SK-N-MC (cell line): Measurements from ENCODE around the gene VPS13A.

Experiments used
- EZH2 ChIP-seq: fragments of 200-600 bp; sonication (generic); IDR thresholded peaks from one replicate; pipeline ENCODE4 v1.6.1; 2017; ENCODE audit warnings: antibody characterized with exemption
- POLR2AphosphoS5 ChIP-seq: IDR thresholded peaks from 2 replicates; pipeline ENCODE4 v1.6.1; 2012; ENCODE audit warnings: mild to moderate bottlenecking, low read depth, low read length, borderline replicate concordance

GRCh38 chr9:77237896-77238295, 60.6 kb downstream of the VPS13A start:
- TF ChIP-seq POLR2AphosphoS5 (no peak), EZH2 (no peak)
